Measurements from ENCODE around the gene PIP4K2A.
A peak's percentile ranks its signal among the peaks of the same experiment; 100 is the strongest.

PIP4K2A gene

GRCh38 chr10:22638863-22639262, 75.5 kb downstream of the PIP4K2A start:
- no peak for DNase-seq (ENCODE audit: low spot score)

GRCh38 chr10:22637491-22637890, 76.9 kb downstream of the PIP4K2A start:
- DNase-seq (ENCODE audit: low spot score) = no peak

- no peak for DNase-seq (ENCODE audit: low spot score)
Measured at GRCh38 chr10:22635650-22636049, 78.7 kb downstream of the PIP4K2A start.

- DNase-seq (ENCODE audit: low spot score) = no peak
Measured at GRCh38 chr10:22634606-22635459, 79.5 kb downstream of the PIP4K2A start.

- DNase-seq (ENCODE audit: low spot score) = no peak
Measured at GRCh38 chr10:22634093-22634492, 80.3 kb downstream of the PIP4K2A start.

- DNase-seq (ENCODE audit: low spot score) = no peak
Measured at GRCh38 chr10:22633528-22633927, 80.8 kb downstream of the PIP4K2A start.

- no peak for DNase-seq (ENCODE audit: low spot score)
Measured at GRCh38 chr10:22633106-22633505, 81.3 kb downstream of the PIP4K2A start.

GRCh38 chr10:22631646-22632278, 82.6 kb downstream of the PIP4K2A start:
- DNase-seq (ENCODE audit: low spot score) = no peak

- DNase-seq (ENCODE audit: low spot score) = no peak
Measured at GRCh38 chr10:22631185-22631584, 83.2 kb downstream of the PIP4K2A start.

GRCh38 chr10:22630234-22631174, 83.9 kb downstream of the PIP4K2A start:
- DNase-seq (ENCODE audit: low spot score) = peak; percentile 34

GRCh38 chr10:22629852-22630233, 84.5 kb downstream of the PIP4K2A start:
- DNase-seq (ENCODE audit: low spot score) = no peak

- peak; percentile 24 for DNase-seq (ENCODE audit: low spot score)
Measured at GRCh38 chr10:22629126-22629525, 85.3 kb downstream of the PIP4K2A start.

- DNase-seq (ENCODE audit: low spot score) = no peak
Measured at GRCh38 chr10:22628309-22628708, 86.1 kb downstream of the PIP4K2A start.

GRCh38 chr10:22626784-22627183, 87.6 kb downstream of the PIP4K2A start:
- DNase-seq (ENCODE audit: low spot score) = no peak

- DNase-seq (ENCODE audit: low spot score) = no peak
Measured at GRCh38 chr10:22625516-22626290, 88.7 kb downstream of the PIP4K2A start.

GRCh38 chr10:22624287-22624738, 90.1 kb downstream of the PIP4K2A start:
- peak; percentile 54 for DNase-seq (ENCODE audit: low spot score)

- DNase-seq (ENCODE audit: low spot score) = no peak
Measured at GRCh38 chr10:22623633-22624253, 90.6 kb downstream of the PIP4K2A start.

- no peak for DNase-seq (ENCODE audit: low spot score)
Measured at GRCh38 chr10:22622242-22622806, 92.1 kb downstream of the PIP4K2A start.

- DNase-seq (ENCODE audit: low spot score) = no peak
Measured at GRCh38 chr10:22621726-22622125, 92.7 kb downstream of the PIP4K2A start.

- no peak for DNase-seq (ENCODE audit: low spot score)
Measured at GRCh38 chr10:22620929-22621328, 93.4 kb downstream of the PIP4K2A start.

Measured in AG20443 (cell line).